ENCODE measurements around the gene TMX2. TPM values are rescaled to one million over a fixed set of nuclear protein-coding genes. Genes with fewer than 3 reads are reported as not detected.

Gene TMX2
- polyA plus RNA-seq, 3 donors = 111 to 116 (median 114) TPM

DNA sequence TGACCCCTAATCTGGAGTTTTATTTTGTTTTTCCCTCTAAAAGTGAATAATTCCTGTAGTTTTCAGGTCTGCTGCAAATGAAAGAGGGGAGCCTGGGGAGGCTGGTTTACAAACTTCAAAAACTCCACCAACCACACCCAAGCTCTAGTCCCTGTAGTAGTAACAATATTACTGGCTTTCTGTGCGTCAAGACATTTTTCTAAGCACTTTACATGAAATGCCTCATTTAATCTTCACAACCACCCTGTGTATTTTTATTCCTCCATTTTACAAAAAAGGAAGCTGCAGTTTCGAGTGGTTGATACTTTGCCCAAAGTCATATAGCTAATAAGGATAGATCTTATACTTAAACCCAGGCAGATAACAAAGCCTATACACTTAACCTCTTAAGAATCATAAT lies 72.7 kb downstream of the TMX2 start:
- no peak for DNase-seq (ENCODE audit: extremely low read depth in 1 of 11, low read depth in 9 of 11, low spot score in 4 of 11)

DNA sequence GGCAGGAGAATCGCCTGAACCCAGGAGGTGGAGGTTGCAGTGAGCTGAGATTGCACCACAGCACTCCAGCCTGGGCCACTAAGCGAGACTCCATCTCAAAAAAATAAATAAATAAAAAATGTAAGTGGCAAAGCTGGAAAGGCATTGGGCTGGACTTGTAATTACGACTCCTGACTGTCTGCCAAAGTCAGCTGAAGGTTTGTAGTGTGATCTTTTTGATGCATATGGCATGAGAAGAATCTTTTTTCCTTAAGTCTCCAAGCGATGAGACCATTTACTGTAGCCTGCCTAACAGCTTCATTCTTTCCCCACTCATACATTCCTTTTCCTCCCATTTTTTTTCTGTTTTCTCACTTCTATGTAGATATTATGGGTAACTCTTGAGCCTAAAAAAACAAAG lies 74.0 kb downstream of the TMX2 start:
- DNase-seq (ENCODE audit: extremely low read depth in 1 of 11, low read depth in 9 of 11, low spot score in 4 of 11) = no peak

DNA sequence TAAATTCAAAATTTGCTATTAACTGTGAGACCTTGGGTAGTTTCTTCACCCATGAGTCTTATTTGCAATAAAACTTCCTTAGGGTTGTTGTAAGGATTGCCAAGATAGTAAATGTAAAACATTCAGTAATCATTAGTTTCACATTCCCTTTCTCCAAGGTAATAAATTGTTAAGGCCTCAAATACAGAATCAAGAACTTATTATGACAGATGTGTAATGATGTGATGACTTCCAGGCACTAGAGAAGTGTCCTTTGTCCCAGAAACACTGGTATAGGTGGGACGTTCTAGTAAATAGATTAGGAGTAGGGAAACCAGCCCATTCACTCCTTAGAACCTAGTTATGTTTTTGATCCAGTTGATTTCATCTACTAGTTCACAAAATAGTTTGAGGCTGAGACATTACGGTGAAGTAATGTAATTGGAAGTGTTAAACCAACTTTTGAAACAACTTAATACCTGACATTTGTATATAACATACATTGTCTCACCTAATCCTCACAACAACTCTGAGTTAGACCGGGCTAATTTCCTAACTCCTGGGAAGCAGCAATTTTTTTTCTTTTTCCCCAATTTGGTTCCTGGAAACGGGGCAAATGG lies 74.7 kb downstream of the TMX2 start:
- DNase-seq (ENCODE audit: extremely low read depth in 1 of 11, low read depth in 9 of 11, low spot score in 4 of 11) = no peak

DNA sequence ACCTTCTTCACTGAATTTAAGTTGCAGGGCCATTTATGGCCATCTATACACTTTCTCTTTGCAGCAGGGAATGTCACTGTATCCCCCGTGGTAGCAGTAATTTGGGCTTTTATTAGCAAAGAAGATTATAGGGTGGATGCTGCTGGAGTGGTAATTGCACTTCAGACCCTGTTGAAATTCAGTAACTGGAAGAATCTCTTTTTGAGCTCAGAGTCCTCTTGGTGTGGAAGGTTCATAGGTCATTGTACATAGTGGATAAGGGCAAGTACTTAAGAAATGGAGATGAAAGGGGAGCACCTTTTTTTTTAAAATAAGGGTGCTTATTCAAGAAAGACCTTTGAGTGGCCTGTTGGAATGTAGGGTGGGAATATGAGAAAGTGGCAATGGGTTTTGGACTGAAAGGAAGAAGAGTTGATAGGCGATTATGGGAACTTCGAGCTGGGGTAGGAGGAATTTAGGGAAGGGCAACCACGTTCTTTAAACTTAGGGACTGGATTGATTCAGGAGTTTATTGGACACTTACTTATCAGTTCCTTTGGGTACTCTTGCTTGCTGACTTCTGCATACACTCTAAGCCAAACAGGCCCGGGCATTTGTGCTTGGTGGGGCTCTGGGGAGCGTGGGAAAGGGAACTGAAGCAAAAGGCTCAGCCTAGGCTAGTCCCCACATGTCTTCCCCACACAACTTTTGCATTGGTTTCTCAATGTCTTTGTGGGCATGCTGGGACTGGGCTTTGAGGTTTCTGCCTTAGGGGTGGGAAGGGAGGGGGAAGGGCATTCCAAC lies 75.7 kb downstream of the TMX2 start:
- no peak for DNase-seq (ENCODE audit: extremely low read depth in 1 of 11, low read depth in 9 of 11, low spot score in 4 of 11)

DNA sequence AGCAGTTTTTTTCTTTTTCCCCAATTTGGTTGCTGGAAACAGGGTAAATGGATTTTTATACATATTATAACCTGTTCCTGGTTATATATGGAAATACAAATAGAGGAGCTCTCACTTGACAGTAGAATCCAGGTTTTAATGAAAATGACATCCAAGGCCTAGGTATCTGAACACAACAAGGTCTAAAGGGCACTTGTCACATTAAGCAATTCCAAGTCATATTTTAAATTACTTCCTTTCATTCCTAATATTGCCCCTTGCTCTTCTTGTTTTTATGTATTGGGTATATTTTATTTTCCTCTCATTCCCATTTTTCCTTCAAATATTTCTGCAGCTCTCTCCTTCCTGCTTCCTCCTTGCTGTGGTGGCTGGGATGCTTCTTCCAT lies 76.3 kb downstream of the TMX2 start:
- no peak for DNase-seq (ENCODE audit: extremely low read depth in 1 of 11, low read depth in 9 of 11, low spot score in 4 of 11)

Other genes with a start within 250 kb of the TMX2 start
- 1 to 10 TPM; 4.5 to 7.1 (median 6.0) TPM for gene SLC43A1, start 196.9 kb upstream of the TMX2 start, polyA plus RNA-seq (ENCODE audit: insufficient read length in 3 of 3)
- gene TIMM10, start 181.8 kb upstream of the TMX2 start, polyA plus RNA-seq (ENCODE audit: insufficient read length in 3 of 3) = 10 to 100 TPM; 32.0 to 40.3 (median 34.9) TPM
- under 1 TPM; 0.28 to 0.59 (median 0.45) TPM for gene SMTNL1, start 175.0 kb upstream of the TMX2 start, polyA plus RNA-seq (ENCODE audit: insufficient read length in 3 of 3)
- gene UBE2L6, start 144.9 kb upstream of the TMX2 start, polyA plus RNA-seq (ENCODE audit: insufficient read length in 3 of 3) = 10 to 100 TPM; 31.9 to 38.4 (median 35.8) TPM
- gene SERPING1, start 114.9 kb upstream of the TMX2 start, polyA plus RNA-seq (ENCODE audit: insufficient read length in 3 of 3) = 100 to 1,000 TPM; 133 to 161 (median 138) TPM
- 1 to 10 TPM; 2.6 to 5.6 (median 3.1) TPM for gene YPEL4, start 62.7 kb upstream of the TMX2 start, polyA plus RNA-seq (ENCODE audit: insufficient read length in 3 of 3)
- 10 to 100 TPM; 14.5 to 18.5 (median 16.8) TPM for gene CLP1, start 54.8 kb upstream of the TMX2 start, polyA plus RNA-seq (ENCODE audit: insufficient read length in 3 of 3)
- gene ZDHHC5, start 44.5 kb upstream of the TMX2 start, polyA plus RNA-seq (ENCODE audit: insufficient read length in 3 of 3) = 10 to 100 TPM; 50.0 to 51.5 (median 50.6) TPM
- 10 to 100 TPM; 19.5 to 24.1 (median 21.8) TPM for gene MED19, start 378 bp upstream of the TMX2 start, polyA plus RNA-seq (ENCODE audit: insufficient read length in 3 of 3)
- gene SELENOH, start 28.9 kb downstream of the TMX2 start, polyA plus RNA-seq (ENCODE audit: insufficient read length in 3 of 3) = 100 to 1,000 TPM; 113 to 133 (median 117) TPM
- under 1 TPM; 0.13 to 0.25 (median 0.15) TPM for gene BTBD18, start 39.2 kb downstream of the TMX2 start, polyA plus RNA-seq (ENCODE audit: insufficient read length in 3 of 3)
- 100 to 1,000 TPM; 189 to 245 (median 210) TPM for gene CTNND1, start 49.2 kb downstream of the TMX2 start, polyA plus RNA-seq (ENCODE audit: insufficient read length in 3 of 3)

Measured in renal cortex interstitium (tissue), 11 donors.